ENCODE measurements around the gene SLCO3A1. TPM values are rescaled to one million over a fixed set of nuclear protein-coding genes. Genes with fewer than 3 reads are reported as not detected.

Gene SLCO3A1
- total and polyA plus RNA-seq, 2 of the 8 experiments (the other 6 are each of a cell fraction or from before 2014, with no cell fraction given): 15.1 to 20.4 TPM

GRCh38 chr15:92025706-92026270, 172.3 kb downstream of the SLCO3A1 start:
- no peaks in the 10 kb centered on the region for H3K9me3 ChIP-seq (ENCODE audit: insufficient read depth in 2 of 2, low read depth in 1 of 2, low read length in 1 of 2)
- no peak overlapping the region for H3K9ac ChIP-seq (replicated peaks in 1 of 4; ENCODE audit: extremely low read depth in 1 of 4, low read depth in 3 of 4, low read length in 3 of 4)
- no peak overlapping the region for H4K8ac ChIP-seq (ENCODE audit: extremely low read depth, insufficient read depth, low read length)
- FAIRE-seq (no peak), DNase-seq (ENCODE audit: low read depth in 1 of 2, low spot score in 2 of 2) (no peak)
- H3K4me1 ChIP-seq (replicated peaks in 1 of 4; ENCODE audit: control insufficient read depth in 3 of 4, insufficient read depth in 4 of 4, low read length in 3 of 4): peaks cover 0 to 3% (median 1%) of the 10 kb centered on the region in 4 experiments; a peak in 2 of 7 replicates
- H2BK120ac ChIP-seq (replicated peaks; ENCODE audit: low read depth, low read length): no peak overlapping the region
- no peak overlapping the region for H2BK15ac ChIP-seq (ENCODE audit: low read length)
- ChIA-PET POLR2A (ENCODE audit: partially characterized antibody) (no interaction called here), CTCF (ENCODE audit: partially characterized antibody) (interaction anchor here (0.6 to 1.6 kb wide), 3 partner anchors 11 to 57 kb away, joined by 3 to 4 read pairs (median 3); no protein-coding TSS in a partner anchor)
- no peak overlapping the region for H4K5ac ChIP-seq (ENCODE audit: insufficient read length, low read depth, low read length)
- no peak overlapping the region for H3K4me3 ChIP-seq (ENCODE audit: extremely low read depth in 1 of 4, insufficient read depth in 2 of 4, low read depth in 3 of 4, low read length in 4 of 4)
- H2BK12ac ChIP-seq (ENCODE audit: low read depth, low read length): no peak overlapping the region
- H2BK20ac ChIP-seq (ENCODE audit: low read length): no peak overlapping the region
- 88% methylated on average over 10 of the region's 10 CpGs; no CpG with 5 or more reads in 1 of the 2 experiments for whole genome bisulfite sequencing, 2 experiments (ENCODE audit: extremely low coverage in 1 of 2, insufficient coverage in 1 of 2, insufficient read length in 1 of 2, insufficient replicate concordance in 2 of 2, low coverage in 1 of 2, low lambda C conversion rate in 2 of 2, missing lambda C conversion rate in 1 of 2)
- H4K20me1 ChIP-seq (replicated peaks in 1 of 2; ENCODE audit: control insufficient read depth in 1 of 2, insufficient read depth in 2 of 2, low read length in 2 of 2): no peaks in the 10 kb centered on the region
- no peaks in the 10 kb centered on the region for H3K27me3 ChIP-seq (replicated peaks in 1 of 4; ENCODE audit: control insufficient read depth in 3 of 4, extremely low read depth in 1 of 4, insufficient read depth in 3 of 4, low read length in 3 of 4)
- H3K79me2 ChIP-seq (ENCODE audit: control insufficient read depth in 1 of 2, insufficient read depth in 2 of 2, low read length in 2 of 2): no peaks in the 10 kb centered on the region
- no peaks in the 10 kb centered on the region for H3K36me3 ChIP-seq (ENCODE audit: control insufficient read depth in 2 of 4, insufficient read depth in 4 of 4, low read length in 3 of 4)
- H3K23me2 ChIP-seq (ENCODE audit: low read depth, low read length): no peaks in the 10 kb centered on the region
- H3K14ac ChIP-seq (ENCODE audit: insufficient read length): no peak overlapping the region
- H2AFZ ChIP-seq (ENCODE audit: low read length): no peak overlapping the region
- no peak overlapping the region for H3K23ac ChIP-seq (ENCODE audit: insufficient read length)
- H3K4me2 ChIP-seq (ENCODE audit: insufficient read depth in 1 of 2, low read depth in 2 of 2, low read length in 2 of 2): no peak overlapping the region
- H3K27ac ChIP-seq (ENCODE audit: low read depth, low read length): no peak overlapping the region
- no peak overlapping the region for H2BK5ac ChIP-seq (ENCODE audit: low read depth, low read length)
- H2AK5ac ChIP-seq (ENCODE audit: low read depth, low read length): 0 out of 2 replicates have a peak overlapping the region, but pooled peaks have one; percentile 61
- H4K91ac ChIP-seq (replicated peaks; ENCODE audit: insufficient read length, low read length): no peak overlapping the region
- no peaks in the 10 kb centered on the region; the same call in 1 of the 2 replicates for H3K79me1 ChIP-seq (ENCODE audit: low read depth, low read length)
- H3K18ac ChIP-seq (ENCODE audit: extremely low read depth, low read length): 0 out of 2 replicates have a peak overlapping the region, but pooled peaks have one; percentile 6
- H3K56ac ChIP-seq (replicated peaks; ENCODE audit: insufficient read length, low read depth, low read length): no peak overlapping the region
- H3K4ac ChIP-seq (replicated peaks; ENCODE audit: insufficient read length, low read depth, low read length): no peak overlapping the region
- TF ChIP-seq KDM5A (IDR thresholded peaks at IDR 0.05; ENCODE audit: low read length): no peak
- no peak for TF ChIP-seq SAP30 (IDR thresholded peaks at IDR 0.05; ENCODE audit: insufficient read depth, insufficient replicate concordance, low read length)
- TF ChIP-seq RNF2 (IDR thresholded peaks at IDR 0.05; ENCODE audit: borderline replicate concordance, low read depth, low read length, missing control alignments, poor library complexity, severe bottlenecking): no peak
- no peak for TF ChIP-seq KDM4A (IDR thresholded peaks at IDR 0.05; ENCODE audit: low read depth, low read length, severe bottlenecking)
- no peak for TF ChIP-seq SRF (IDR thresholded peaks at IDR 0.05; ENCODE audit: low read depth, low read length)
- no peak for TF ChIP-seq ATF3 (IDR thresholded peaks at IDR 0.05; ENCODE audit: insufficient read depth, low read depth, low read length)
- TF ChIP-seq, protein P1, sequence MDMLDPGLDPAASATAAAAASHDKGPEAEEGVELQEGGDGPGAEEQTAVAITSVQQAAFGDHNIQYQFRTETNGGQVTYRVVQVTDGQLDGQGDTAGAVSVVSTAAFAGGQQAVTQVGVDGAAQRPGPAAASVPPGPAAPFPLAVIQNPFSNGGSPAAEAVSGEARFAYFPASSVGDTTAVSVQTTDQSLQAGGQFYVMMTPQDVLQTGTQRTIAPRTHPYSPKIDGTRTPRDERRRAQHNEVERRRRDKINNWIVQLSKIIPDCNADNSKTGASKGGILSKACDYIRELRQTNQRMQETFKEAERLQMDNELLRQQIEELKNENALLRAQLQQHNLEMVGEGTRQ (IDR thresholded peaks at IDR 0.05; ENCODE audit: low read length): no peak
- no peak for TF ChIP-seq SP1 (IDR thresholded peaks at IDR 0.05; ENCODE audit: low read depth, low read length)
